ENCODE data around the gene GZF1.

Gene GZF1

GRCh38 chr20:23361476-23362391, at the start of gene GZF1:
Gene GZF1, plus strand, starts transcription at chr20:23362182. Its CDS starts 2,202 bp downstream, at chr20:23364384.
- DNase-seq = peak; percentile 96

GRCh38 chr20:23313271-23313670, 48.7 kb upstream of the GZF1 start:
- DNase-seq = no peak

- DNase-seq = no peak
Observed at GRCh38 chr20:23314699-23315098, 47.3 kb upstream of the GZF1 start.

GRCh38 chr20:23315099-23315498, 46.9 kb upstream of the GZF1 start:
- DNase-seq = no peak

- DNase-seq = no peak
Observed at GRCh38 chr20:23316626-23317025, 45.4 kb upstream of the GZF1 start.

GRCh38 chr20:23317081-23317480, 44.9 kb upstream of the GZF1 start:
- no peak for DNase-seq

- no peak for DNase-seq
Observed at GRCh38 chr20:23318347-23318746, 43.6 kb upstream of the GZF1 start.

- DNase-seq = no peak
Observed at GRCh38 chr20:23320317-23320716, 41.7 kb upstream of the GZF1 start.

GRCh38 chr20:23325107-23325506, 36.9 kb upstream of the GZF1 start:
- no peak for DNase-seq

GRCh38 chr20:23326774-23327173, 35.2 kb upstream of the GZF1 start:
- no peak for DNase-seq

GRCh38 chr20:23327617-23328333, 34.2 kb upstream of the GZF1 start:
- DNase-seq = no peak

- no peak for DNase-seq
Observed at GRCh38 chr20:23331450-23332350, 30.3 kb upstream of the GZF1 start.

- no peak for DNase-seq
Observed at GRCh38 chr20:23332467-23332866, 29.5 kb upstream of the GZF1 start.

- DNase-seq = no peak
Observed at GRCh38 chr20:23334111-23334510, 27.9 kb upstream of the GZF1 start.

GRCh38 chr20:23335521-23335920, 26.5 kb upstream of the GZF1 start:
- DNase-seq = no peak

- no peak for DNase-seq
Observed at GRCh38 chr20:23336476-23336875, 25.5 kb upstream of the GZF1 start.

- DNase-seq = no peak
Observed at GRCh38 chr20:23337312-23337711, 24.7 kb upstream of the GZF1 start.

- no peak for DNase-seq
Observed at GRCh38 chr20:23339986-23340385, 22.0 kb upstream of the GZF1 start.

- no peak for DNase-seq
Observed at GRCh38 chr20:23340524-23340923, 21.5 kb upstream of the GZF1 start.

- no peak for DNase-seq
Observed at GRCh38 chr20:23341073-23341472, 20.9 kb upstream of the GZF1 start.

GRCh38 chr20:23343590-23343989, 18.4 kb upstream of the GZF1 start:
- no peak for DNase-seq

- no peak for DNase-seq
Observed at GRCh38 chr20:23344336-23344735, 17.6 kb upstream of the GZF1 start.

GRCh38 chr20:23346002-23346401, 16.0 kb upstream of the GZF1 start:
- DNase-seq = no peak

Measured in activated CD4-positive, alpha-beta T cell treated with anti-CD3 and anti-CD28 coated beads, Interleukin-2, amount 50 U/mL, for 4 hours (primary cell).